Amniotic stem cell (primary cell): Measurements from ENCODE around the gene MYO1A.
"Not testable (repeated sequence)": the region's sequence is repeated elsewhere in the genome, so short reads cannot be mapped to it uniquely, and the experiment has no call there.

Experiments
- DNase-seq: peaks from one replicate; lab custom pipeline; 2025; lab: John Stamatoyannopoulos, UW

MYO1A gene

GRCh38 chr12:57046947-57047890 is 2.7 kb downstream of the MYO1A start:
- no peak for DNase-seq

GRCh38 chr12:57046086-57046791 is 3.7 kb downstream of the MYO1A start:
- no peak for DNase-seq

- DNase-seq = no peak
Observed at GRCh38 chr12:57044889-57045288, 5.0 kb downstream of the MYO1A start.

- DNase-seq = no peak
Observed at GRCh38 chr12:57044468-57044867, 5.5 kb downstream of the MYO1A start.

GRCh38 chr12:57042695-57043094 is 7.2 kb downstream of the MYO1A start:
- no peak for DNase-seq

DNA sequence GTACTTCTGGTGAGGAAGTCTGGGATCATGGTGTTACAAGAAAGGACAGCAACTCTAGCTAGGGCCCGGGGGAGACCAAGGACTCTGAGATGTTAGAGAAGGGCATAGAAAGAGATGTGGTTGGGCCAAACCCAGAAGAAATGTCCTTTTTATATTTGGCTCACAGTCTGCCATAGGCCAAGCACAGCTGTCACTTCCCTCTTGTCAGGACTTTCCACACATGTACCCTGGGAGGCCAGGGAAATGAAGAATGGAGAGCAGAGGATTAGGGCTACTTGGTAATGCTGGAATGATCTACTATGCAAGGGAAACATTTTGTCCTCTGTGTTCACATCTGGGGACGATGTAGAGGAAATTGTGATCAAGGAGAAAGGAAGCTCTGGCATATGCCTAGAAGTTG is 9.2 kb downstream of the MYO1A start:
- no peak for DNase-seq

GRCh38 chr12:57040211-57040610 is 9.7 kb downstream of the MYO1A start:
- no peak for DNase-seq

DNA sequence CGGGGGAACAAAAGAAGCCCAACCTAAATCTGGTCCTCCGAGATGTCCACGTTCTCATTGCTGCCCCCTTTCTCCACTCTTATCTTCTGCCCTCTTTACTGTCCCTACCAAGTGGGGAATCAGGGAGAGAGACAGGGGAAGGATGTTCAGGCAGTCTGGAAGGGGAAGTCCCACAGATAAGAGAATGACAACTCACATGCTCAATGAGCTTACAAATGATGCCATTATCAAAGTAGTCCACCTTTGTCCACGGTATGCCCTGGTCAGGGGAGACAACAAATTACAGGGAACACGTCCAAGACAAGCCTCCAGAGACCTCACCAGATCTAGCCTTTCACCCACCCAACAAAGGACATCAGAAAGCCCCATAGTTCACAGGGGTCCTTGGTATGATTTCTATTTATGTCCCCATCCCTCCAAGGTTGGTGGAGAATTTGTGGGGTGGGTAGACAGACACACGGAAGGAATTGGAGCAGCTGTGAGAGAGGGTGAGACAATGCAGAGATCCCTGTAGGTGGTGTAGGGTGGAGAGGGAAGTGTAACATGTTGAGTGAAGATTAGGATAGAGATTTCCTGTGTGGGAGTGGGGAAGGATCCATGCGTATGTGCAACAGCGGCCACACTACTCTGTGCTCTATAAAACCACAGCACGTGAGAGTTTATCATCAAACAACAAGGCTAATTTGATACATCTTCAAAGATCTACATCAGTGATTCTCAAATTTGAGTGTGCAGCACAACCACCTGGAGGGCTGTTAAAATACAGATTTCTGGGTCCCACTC is 10.7 kb downstream of the MYO1A start:
- DNase-seq = no peak

- DNase-seq = no peak
Observed at GRCh38 chr12:57037264-57037663, 12.7 kb downstream of the MYO1A start.

DNA sequence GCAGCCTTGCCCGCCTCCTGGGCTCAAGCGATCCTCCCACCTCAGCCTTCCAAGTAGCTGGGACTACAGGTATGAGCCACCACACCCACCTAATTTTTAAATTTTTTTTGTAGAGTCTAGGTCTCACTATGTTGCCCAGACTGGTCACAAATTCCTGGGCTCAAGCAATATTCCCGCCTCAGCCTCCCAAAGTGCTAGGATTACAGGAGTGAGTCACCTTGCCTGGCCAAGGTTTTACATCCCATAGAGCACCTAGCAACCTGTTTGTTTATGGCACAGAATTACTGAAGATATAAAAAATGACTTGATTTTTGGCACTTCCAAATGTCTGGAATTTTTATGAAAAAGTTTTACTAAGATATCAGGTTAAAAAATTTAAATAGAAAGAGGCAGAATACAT is 16.5 kb downstream of the MYO1A start:
- no peak for DNase-seq

DNA sequence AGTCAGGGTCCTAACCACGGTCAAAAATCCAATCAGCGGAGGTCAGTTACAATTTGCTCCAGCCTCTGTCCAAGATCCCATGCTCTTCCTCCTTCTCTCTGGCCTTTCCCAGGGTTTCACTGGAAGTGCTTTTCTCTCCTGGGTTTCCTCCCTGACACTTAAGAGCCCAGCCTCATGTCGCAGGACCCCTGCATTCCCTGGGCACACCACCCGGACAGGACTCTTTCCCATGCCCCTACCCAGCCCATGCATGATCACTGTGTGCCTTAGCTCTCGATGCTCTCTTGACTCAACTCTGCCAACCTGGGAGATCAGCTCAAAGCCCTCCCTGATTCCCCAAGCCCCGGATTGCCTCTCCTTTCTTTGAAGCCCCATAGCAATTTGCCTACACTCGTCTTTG is 18.1 kb downstream of the MYO1A start:
- DNase-seq = no peak

- no peak for DNase-seq
Observed at GRCh38 chr12:57031138-57031725, 18.7 kb downstream of the MYO1A start.

- no peak for DNase-seq
Observed at GRCh38 chr12:57029457-57029856, 20.5 kb downstream of the MYO1A start.

GRCh38 chr12:57027805-57028153 is 22.1 kb downstream of the MYO1A start:
- no peak for DNase-seq

DNA sequence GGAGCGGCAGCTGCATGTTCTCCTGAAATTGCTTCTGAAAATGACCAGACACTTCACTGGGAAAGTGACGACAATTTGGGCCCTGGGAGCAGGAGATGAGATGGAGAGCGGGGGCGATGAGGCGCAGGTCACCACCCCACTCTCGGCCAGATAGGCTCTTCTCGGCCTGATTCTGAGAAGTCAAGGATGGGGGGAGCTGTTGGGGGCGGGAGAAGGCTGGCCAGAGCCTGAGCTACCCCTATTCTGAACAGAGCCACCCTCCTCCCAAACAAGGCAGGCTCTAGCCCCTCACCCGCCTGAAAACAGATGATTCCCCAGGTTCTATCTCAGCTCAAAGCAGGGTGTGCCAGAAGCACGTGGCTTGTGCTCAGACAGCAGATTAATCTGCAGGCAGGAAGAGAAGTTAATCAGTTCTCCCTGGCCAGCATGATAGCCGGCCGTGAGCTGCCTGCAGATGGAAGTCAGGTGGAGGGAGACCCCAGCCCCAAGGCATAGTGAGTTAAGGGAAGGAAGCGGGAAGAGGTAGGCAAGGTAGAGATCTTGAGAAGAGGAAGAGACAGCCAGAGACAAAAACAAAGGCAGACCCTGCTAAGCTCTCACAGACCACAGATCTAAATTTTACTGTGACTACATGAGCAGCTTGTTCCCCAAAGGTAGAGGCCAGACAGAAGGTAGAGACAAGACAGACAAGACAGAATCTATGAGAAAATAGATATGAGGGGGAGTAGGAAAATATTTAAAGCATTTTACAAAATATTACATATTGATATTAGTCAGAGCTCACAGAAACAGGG is 22.7 kb downstream of the MYO1A start:
- DNase-seq = no peak

DNA sequence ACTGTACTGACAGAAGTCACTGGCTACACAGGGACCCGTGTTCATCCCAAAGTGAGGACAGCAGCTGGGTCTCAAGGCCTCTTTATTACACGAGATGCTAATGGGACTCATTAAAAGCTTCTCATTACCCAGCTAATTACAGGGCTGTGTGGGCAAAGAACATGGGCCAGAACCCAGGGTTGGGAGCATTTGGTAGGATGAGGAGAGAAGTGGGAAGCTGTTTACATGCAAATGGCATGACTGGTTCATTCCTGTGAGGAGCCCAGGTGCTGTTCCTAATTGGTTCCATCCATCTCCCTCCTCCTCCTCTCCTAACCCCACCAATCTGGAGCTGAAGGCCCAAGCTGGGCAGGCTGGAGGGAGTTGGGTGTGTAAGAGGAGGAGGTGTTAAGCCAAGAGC is 24.7 kb downstream of the MYO1A start:
- DNase-seq = no peak

DNA sequence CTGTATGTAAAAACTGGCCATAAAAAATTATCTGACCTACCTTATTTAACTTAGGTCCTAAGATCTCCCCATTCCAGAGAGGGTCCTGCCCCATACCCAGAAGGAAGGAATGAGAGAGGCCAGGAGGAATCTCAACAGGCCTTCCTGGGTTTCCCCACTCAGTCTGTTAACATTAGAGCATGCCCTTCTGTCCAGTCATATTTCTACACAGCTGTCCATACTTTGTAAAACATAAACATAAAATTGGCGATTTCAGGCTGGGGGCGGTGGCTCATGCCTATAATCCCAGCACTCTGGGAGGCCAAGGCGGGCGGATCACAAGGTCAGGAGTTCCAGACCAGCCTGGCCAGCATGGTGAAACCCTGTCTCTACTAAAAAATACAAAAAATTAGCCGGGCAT is 27.6 kb downstream of the MYO1A start:
- DNase-seq = not testable (repeated sequence)

DNA sequence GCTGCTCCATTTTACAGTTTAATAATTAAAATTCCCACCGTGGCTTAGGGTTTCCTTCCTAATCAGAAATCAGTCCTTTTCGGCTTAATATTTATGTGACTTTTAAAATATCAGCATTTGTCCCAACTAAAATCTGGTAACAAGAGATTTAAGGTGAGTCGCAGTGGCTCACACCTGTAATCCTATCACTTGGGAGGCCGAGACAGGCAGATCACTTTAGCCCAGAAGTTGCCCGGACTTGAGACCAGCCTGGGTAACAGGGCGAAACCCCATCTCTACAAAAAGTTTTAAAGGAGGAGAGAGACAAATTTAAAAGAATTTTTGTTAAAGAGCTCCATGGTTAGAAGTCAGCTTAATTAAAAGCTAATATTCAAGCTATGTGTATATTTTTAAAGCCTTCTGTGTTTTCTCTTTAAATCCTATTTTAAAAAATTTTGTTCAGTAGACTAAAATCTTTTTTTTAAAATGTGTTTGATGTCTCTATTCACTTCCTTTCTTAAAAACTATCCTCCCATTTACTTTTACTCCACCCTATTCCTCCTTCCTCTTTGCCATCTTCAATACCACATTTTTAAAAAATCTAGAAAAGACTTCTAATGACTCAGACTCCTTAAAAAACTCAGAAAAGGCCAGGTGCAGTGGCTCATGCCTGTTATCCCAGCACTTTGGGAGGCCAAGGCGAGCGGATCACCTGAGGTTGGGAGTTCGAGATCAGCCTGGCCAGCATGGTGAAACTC is 29.8 kb downstream of the MYO1A start:
- no peak for DNase-seq

GRCh38 chr12:57018906-57019305 is 31.0 kb downstream of the MYO1A start:
- no peak for DNase-seq

- not testable (repeated sequence) for DNase-seq
Observed at GRCh38 chr12:57018353-57018752, 31.6 kb downstream of the MYO1A start.

DNA sequence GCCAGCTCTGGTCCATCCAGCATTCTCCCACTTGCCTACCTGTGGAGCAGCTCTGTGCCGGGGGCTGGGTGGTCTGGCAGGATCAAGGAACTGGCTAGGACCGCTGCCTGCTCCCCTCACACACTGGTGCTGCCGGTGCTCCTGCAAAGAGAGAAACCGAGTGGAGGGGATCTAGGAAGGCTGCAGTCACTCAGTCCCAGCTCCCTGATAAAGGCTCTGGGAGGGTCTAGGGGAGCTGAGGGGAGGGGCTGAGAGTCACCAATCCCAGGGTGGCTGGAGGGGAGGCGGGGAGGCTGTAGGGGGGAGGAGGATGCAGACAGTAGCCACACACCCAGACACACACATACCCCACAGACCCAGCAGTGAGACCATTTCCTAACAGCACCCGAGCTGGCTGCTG is 33.6 kb downstream of the MYO1A start, which contains the start of gene TAC3:
TAC3 (minus strand) TSS at position 182 of the 400 bp plus-strand sequence. CDS start 732 bp downstream, outside the sequence.
- DNase-seq = no peak
